ENCODE results near the gene DAZAP1. TPM values are rescaled to one million over a fixed set of nuclear protein-coding genes. Genes with fewer than 3 reads are reported as not detected.
A peak's percentile ranks its signal among the peaks of the same experiment; 100 is the strongest.

The DAZAP1 gene
- total RNA-seq, 3 donors from 2014 or later = 35.8 to 50.9 (median 48.8) TPM

- Histone ChIP-seq H3K4me1 (peaks cover 52 to 57% of the 10 kb centered on the region in 2 donors), H3K27me3 (no peaks in the 10 kb centered on the region), H3K27ac (peak overlapping the region; percentile 95 to 98), H3K9me3 (no peaks in the 10 kb centered on the region), H3K4me3 (peak overlapping the region in 1 of 3 donors; percentile 100), H3K36me3 (no peaks in the 10 kb centered on the region)
- intact Hi-C loops (cut with DNase I; ENCODE audit: low total_unique reads) = no loop called here
- DNase-seq (ENCODE audit: low spot score in 2 of 2) = no peak
- TF ChIP-seq CTCF (IDR thresholded peaks at IDR 0.05) = no peak
- no peak for TF ChIP-seq POLR2A (IDR thresholded peaks at IDR 0.05)
- no peak for TF ChIP-seq POLR2AphosphoS5 (IDR thresholded peaks at IDR 0.05)
These were observed 4.1 kb downstream of the DAZAP1 start for GRCh38 chr19:1411255-1412191.

GRCh38 chr19:1412323-1412923, 5.0 kb downstream of the DAZAP1 start:
- no peak for DNase-seq (ENCODE audit: low spot score in 2 of 2)
- no peak for TF ChIP-seq POLR2AphosphoS5 (IDR thresholded peaks at IDR 0.05)
- intact Hi-C loops (cut with DNase I; ENCODE audit: low total_unique reads) = no loop called here
- peak overlapping the region; percentile 95 to 98 for H3K27ac ChIP-seq
- H3K27me3 ChIP-seq = no peaks in the 10 kb centered on the region
- H3K4me1 ChIP-seq = peaks cover 59 to 66% of the 10 kb centered on the region in 2 donors
- H3K9me3 ChIP-seq = no peaks in the 10 kb centered on the region
- peak overlapping the region in 1 of 3 donors; percentile 100 for H3K4me3 ChIP-seq
- H3K36me3 ChIP-seq = no peaks in the 10 kb centered on the region

GRCh38 chr19:1412995-1413800, 5.8 kb downstream of the DAZAP1 start:
- peaks cover 61 to 74% of the 10 kb centered on the region in 2 donors for H3K4me1 ChIP-seq
- DNase-seq (ENCODE audit: low spot score in 2 of 2) = no peak
- no peaks in the 10 kb centered on the region for H3K9me3 ChIP-seq
- no peaks in the 10 kb centered on the region for H3K36me3 ChIP-seq
- peak overlapping the region; percentile 95 to 98 for H3K27ac ChIP-seq
- H3K4me3 ChIP-seq = peak overlapping the region in 1 of 3 donors; percentile 40
- TF ChIP-seq POLR2A (IDR thresholded peaks at IDR 0.05) = no peak
- no peak for TF ChIP-seq POLR2AphosphoS5 (IDR thresholded peaks at IDR 0.05)
- TF ChIP-seq CTCF (IDR thresholded peaks at IDR 0.05) = no peak
- no peaks in the 10 kb centered on the region for H3K27me3 ChIP-seq
- intact Hi-C loops (cut with DNase I; ENCODE audit: low total_unique reads) = no loop called here

GRCh38 chr19:1416014-1416841, 8.8 kb downstream of the DAZAP1 start:
- H3K9me3 ChIP-seq = no peaks in the 10 kb centered on the region
- peaks cover 40 to 53% of the 10 kb centered on the region in 2 donors for H3K4me1 ChIP-seq
- H3K27ac ChIP-seq = peak overlapping the region; percentile 95 to 97
- no peak for TF ChIP-seq POLR2A (IDR thresholded peaks at IDR 0.05)
- no peak for TF ChIP-seq CTCF (IDR thresholded peaks at IDR 0.05)
- peak in 1 of 3 donors; percentile 7 for TF ChIP-seq POLR2AphosphoS5 (IDR thresholded peaks at IDR 0.05)
- no peaks in the 10 kb centered on the region for H3K27me3 ChIP-seq
- H3K4me3 ChIP-seq = peak overlapping the region in 2 of 3 donors; percentile 18 to 51
- no peaks in the 10 kb centered on the region for H3K36me3 ChIP-seq
- intact Hi-C loops (cut with DNase I; ENCODE audit: low total_unique reads) = no loop called here
- no peak for DNase-seq (ENCODE audit: low spot score in 2 of 2)

GRCh38 chr19:1417145-1417544, 9.8 kb downstream of the DAZAP1 start:
- no peaks in the 10 kb centered on the region for H3K27me3 ChIP-seq
- H3K4me3 ChIP-seq = peak overlapping the region in 1 of 3 donors; percentile 51
- H3K9me3 ChIP-seq = no peaks in the 10 kb centered on the region
- no peak for DNase-seq (ENCODE audit: low spot score in 2 of 2)
- no peaks in the 10 kb centered on the region for H3K36me3 ChIP-seq
- TF ChIP-seq POLR2A (IDR thresholded peaks at IDR 0.05) (no peak), CTCF (IDR thresholded peaks at IDR 0.05) (no peak), POLR2AphosphoS5 (IDR thresholded peaks at IDR 0.05) (peak in 1 of 3 donors; percentile 18)
- peaks cover 36 to 46% of the 10 kb centered on the region in 2 donors for H3K4me1 ChIP-seq
- peak overlapping the region; percentile 95 to 97 for H3K27ac ChIP-seq
- intact Hi-C loops (cut with DNase I; ENCODE audit: low total_unique reads) = no loop called here

Data from breast epithelium (tissue), 4 donors.